MCF 10A (cell line): Measurements from ENCODE around the gene SDK2. TPM values are rescaled to one million over a fixed set of nuclear protein-coding genes. Genes with fewer than 3 reads are reported as not detected.

ENCODE experiments used
- BruUV-seq: library from RNA; stranded (reverse); fragments of 400-500 nt; replicated peaks from 2 replicates; lab custom pipeline; 2021; lab: Mats Ljungman, UMichigan
- CTCF ChIA-PET: fragments of 300-600 bp; sonication (Branson Sonifier 250); formaldehyde crosslinking; extraction: SDS; loops from one replicate; lab custom pipeline; 2021; ENCODE audit warnings: antibody characterized with exemption, inconsistent platforms; lab: Yijun Ruan, JAX
- POLR2A ChIA-PET: fragments of 300-600, 350-650 bp; sonication (Branson Sonifier 250); formaldehyde crosslinking; extraction: SDS; loops from one replicate; lab custom pipeline; 2020; ENCODE audit warnings: antibody characterized with exemption, inconsistent platforms; lab: Yijun Ruan, JAX
- DNase-seq: peaks from one replicate; pipeline ENCODE4 v3.0.0-alpha.2; 2018; ENCODE audit not compliant: unreplicated experiment
- H3K27ac Mint-ChIP-seq: one replicate; pipeline ENCODE4 v1.8.0; 2022; ENCODE audit warnings: mild to moderate bottlenecking, low read depth, mixed read lengths; ENCODE audit not compliant: unreplicated experiment
- H3K27me3 Mint-ChIP-seq: one replicate; pipeline ENCODE4 v1.8.0; 2022; ENCODE audit warnings: mixed read lengths; ENCODE audit not compliant: insufficient read depth, unreplicated experiment
- H3K36me3 Mint-ChIP-seq: one replicate; pipeline ENCODE4 v1.8.0; 2022; ENCODE audit warnings: mild to moderate bottlenecking, moderate library complexity, mixed read lengths; ENCODE audit not compliant: insufficient read depth, unreplicated experiment
- H3K4me1 Mint-ChIP-seq: one replicate; pipeline ENCODE4 v1.8.0; 2022; ENCODE audit warnings: mixed read lengths; ENCODE audit not compliant: insufficient read depth, unreplicated experiment
- H3K4me3 Mint-ChIP-seq: one replicate; pipeline ENCODE4 v1.8.0; 2022; ENCODE audit warnings: mild to moderate bottlenecking, moderate library complexity, mixed read lengths; ENCODE audit not compliant: unreplicated experiment
- H3K9me3 Mint-ChIP-seq: one replicate; pipeline ENCODE4 v1.8.0; 2022; ENCODE audit warnings: mixed read lengths; ENCODE audit not compliant: unreplicated experiment
- intact Hi-C: fragments of 100-400 bp; cut with micrococcal nuclease; formaldehyde crosslinking; loops from 2 replicates; pipeline ENCODE4 v1.14.1; 2022
- total RNA-seq: library from RNA; stranded (reverse); gene quantifications from 2 replicates; pipeline ENCODE4 v1.2.3, GENCODE V29; 2022
- TF ChIP-seq, protein P1 (sequence below): fragments of 200-600 bp; IDR thresholded peaks from one replicate; pipeline ENCODE4 v1.8.0; 2022; ENCODE audit warnings: antibody characterized with exemption, mild to moderate bottlenecking; ENCODE audit not compliant: unreplicated experiment

SDK2 gene
- total RNA-seq, 1 experiment from 2014 or later, result not detected

DNA sequence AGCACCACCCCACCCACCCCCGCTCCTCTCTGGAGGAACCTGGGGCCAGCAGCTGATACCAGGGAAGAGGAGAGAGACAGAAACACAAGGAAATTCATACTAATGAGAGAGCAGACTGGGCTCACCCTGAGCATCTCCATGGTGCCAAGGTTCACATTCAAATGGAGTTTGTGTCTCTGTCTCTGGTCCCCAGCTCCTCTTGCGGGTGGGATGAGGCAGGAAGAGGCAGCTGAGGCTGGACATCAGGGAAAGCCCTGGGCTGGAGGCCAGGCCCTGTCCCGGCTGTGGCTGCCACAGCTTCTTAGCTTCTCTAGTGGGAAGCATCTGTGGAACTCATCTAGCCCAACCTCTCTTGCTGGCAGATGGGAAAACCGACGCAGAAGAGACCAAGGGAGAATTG is 121.5 kb downstream of the SDK2 start:
- Mint-ChIP-seq H3K4me3 (no peak overlapping the region), H3K27me3 (peaks cover 78% of the 10 kb centered on the region), H3K4me1 (no peaks in the 10 kb centered on the region), H3K27ac (no peak overlapping the region), H3K36me3 (no peaks in the 10 kb centered on the region), H3K9me3 (no peaks in the 10 kb centered on the region)
- DNase-seq, result no peak
- BruUV-seq, result no TSS peak
- ChIA-PET POLR2A (interaction anchor here (0.5 to 0.7 kb wide), 2 partner anchors 61 to 622 kb away, joined by 3 read pairs; no protein-coding TSS in a partner anchor), CTCF (no interaction called here)
- TF ChIP-seq, protein P1, sequence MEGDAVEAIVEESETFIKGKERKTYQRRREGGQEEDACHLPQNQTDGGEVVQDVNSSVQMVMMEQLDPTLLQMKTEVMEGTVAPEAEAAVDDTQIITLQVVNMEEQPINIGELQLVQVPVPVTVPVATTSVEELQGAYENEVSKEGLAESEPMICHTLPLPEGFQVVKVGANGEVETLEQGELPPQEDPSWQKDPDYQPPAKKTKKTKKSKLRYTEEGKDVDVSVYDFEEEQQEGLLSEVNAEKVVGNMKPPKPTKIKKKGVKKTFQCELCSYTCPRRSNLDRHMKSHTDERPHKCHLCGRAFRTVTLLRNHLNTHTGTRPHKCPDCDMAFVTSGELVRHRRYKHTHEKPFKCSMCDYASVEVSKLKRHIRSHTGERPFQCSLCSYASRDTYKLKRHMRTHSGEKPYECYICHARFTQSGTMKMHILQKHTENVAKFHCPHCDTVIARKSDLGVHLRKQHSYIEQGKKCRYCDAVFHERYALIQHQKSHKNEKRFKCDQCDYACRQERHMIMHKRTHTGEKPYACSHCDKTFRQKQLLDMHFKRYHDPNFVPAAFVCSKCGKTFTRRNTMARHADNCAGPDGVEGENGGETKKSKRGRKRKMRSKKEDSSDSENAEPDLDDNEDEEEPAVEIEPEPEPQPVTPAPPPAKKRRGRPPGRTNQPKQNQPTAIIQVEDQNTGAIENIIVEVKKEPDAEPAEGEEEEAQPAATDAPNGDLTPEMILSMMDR, result no peak
- intact Hi-C loops, result no loop called here

DNA sequence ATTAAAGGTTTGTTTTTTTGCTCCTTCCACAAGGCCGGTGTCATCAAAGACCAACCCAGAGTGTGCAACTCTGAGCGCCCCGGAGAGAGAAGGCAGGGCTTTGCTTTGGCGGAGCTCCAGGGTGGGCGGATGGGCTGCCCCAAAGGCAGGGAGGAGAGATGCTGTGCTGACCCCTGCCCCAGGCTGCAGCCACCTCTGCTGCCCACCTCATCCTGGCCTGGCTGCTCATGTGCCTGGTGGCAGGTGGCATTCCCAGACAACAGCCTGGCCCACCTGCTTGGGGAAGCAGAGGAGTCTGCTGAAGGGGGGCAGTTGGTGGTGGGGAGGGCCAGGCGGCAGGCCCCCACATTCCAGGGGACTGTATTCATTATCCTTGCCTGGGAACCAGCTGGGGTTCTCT is 122.1 kb downstream of the SDK2 start:
- no TSS peak for BruUV-seq
- no peak for DNase-seq
- Mint-ChIP-seq H3K27ac (no peak overlapping the region), H3K36me3 (no peaks in the 10 kb centered on the region), H3K27me3 (peaks cover 78% of the 10 kb centered on the region), H3K4me3 (no peak overlapping the region), H3K9me3 (no peaks in the 10 kb centered on the region), H3K4me1 (no peaks in the 10 kb centered on the region)
- TF ChIP-seq, protein P1, result no peak
- CTCF ChIA-PET, result no interaction called here
- POLR2A ChIA-PET, result interaction anchor here (0.5 kb wide), 1 partner anchor 62 kb away, joined by 3 read pairs; no protein-coding TSS in a partner anchor
- intact Hi-C loops, result no loop called here

DNA sequence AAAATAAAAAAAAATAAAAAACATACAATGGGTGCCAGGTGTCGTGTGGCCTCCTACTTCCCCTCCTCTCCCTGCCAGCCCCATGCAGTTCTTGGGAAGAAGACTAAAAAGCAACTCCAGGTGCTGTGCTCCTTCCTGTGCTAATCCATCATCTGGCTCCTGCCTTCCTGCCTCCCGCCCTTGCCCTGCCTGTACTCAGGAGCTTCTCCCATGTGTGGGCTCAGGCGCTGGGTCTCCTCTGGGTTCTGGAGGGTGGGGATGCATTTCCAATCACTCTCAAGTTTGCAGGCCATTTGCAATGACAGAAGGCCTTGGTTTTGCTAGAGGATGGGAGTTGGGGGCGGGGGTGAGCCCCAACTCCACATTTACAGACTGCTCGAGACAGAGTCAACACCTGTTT is 122.9 kb downstream of the SDK2 start:
- Mint-ChIP-seq H3K4me3 (no peak overlapping the region), H3K4me1 (no peaks in the 10 kb centered on the region), H3K27ac (no peak overlapping the region), H3K36me3 (no peaks in the 10 kb centered on the region), H3K27me3 (peaks cover 75% of the 10 kb centered on the region), H3K9me3 (no peaks in the 10 kb centered on the region)
- no peak for DNase-seq
- no TSS peak for BruUV-seq
- intact Hi-C loops, result no loop called here
- TF ChIP-seq, protein P1, result no peak
- POLR2A ChIA-PET, result interaction anchor here (0.6 kb wide), 1 partner anchor 46 kb away, joined by 4 read pairs; no protein-coding TSS in a partner anchor
- CTCF ChIA-PET, result no interaction called here

DNA sequence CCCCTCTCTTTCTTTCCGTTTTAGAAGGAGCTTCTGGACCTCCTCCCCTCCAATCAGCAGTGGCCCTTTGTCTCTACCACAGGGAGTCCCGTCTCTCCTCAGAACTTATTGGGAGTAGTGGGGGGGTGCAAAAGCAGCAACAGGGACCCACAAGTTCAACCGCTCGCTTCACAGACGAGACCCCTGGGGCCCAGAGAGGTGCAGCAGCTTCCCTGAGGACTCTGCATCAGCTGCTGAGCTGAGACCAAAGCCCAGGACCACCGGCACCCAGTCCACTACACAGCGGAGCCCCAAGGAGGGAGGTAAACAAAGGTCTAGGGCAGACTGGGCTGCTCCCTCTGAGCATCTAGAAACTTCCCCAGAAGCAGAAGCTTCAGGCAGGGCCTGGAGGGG is 123.9 kb downstream of the SDK2 start:
- Mint-ChIP-seq H3K27me3 (peaks cover 65% of the 10 kb centered on the region), H3K9me3 (no peaks in the 10 kb centered on the region), H3K27ac (no peak overlapping the region), H3K36me3 (no peaks in the 10 kb centered on the region), H3K4me1 (no peaks in the 10 kb centered on the region), H3K4me3 (no peak overlapping the region)
- POLR2A ChIA-PET, result interaction anchor here (0.6 kb wide), 1 partner anchor 203 kb away, joined by 6 read pairs; no protein-coding TSS in a partner anchor
- BruUV-seq, result no TSS peak
- CTCF ChIA-PET, result no interaction called here
- TF ChIP-seq, protein P1, result no peak
- no peak for DNase-seq
- intact Hi-C loops, result no loop called here
